Chondrocyte (in vitro differentiated cells): ENCODE results near the gene CYBC1. TPM values are rescaled to one million over a fixed set of nuclear protein-coding genes. Genes with fewer than 3 reads are reported as not detected.
"Not testable (repeated sequence)": the region's sequence is repeated elsewhere in the genome, so short reads cannot be mapped to it uniquely, and the experiment has no call there.

Experiments
- DNase-seq: peaks from one replicate; pipeline ENCODE4 v3.0.0; 2021; ENCODE audit warnings: mixed read lengths, low spot score
- H3K27ac Mint-ChIP-seq: one replicate; pipeline ENCODE4 v1.8.0; 2021; ENCODE audit warnings: mild to moderate bottlenecking, moderate library complexity, mixed read lengths; ENCODE audit not compliant: unreplicated experiment
- H3K27me3 Mint-ChIP-seq: 2 replicates; pipeline ENCODE4 v1.8.0; 2021; ENCODE audit warnings: low read depth, mixed read lengths
- H3K36me3 Mint-ChIP-seq: 2 replicates; pipeline ENCODE4 v1.8.0; 2021; ENCODE audit warnings: low read depth, mixed read lengths
- H3K4me1 Mint-ChIP-seq: 2 replicates; pipeline ENCODE4 v1.8.0; 2021; ENCODE audit warnings: low read depth, mild to moderate bottlenecking, mixed read lengths
- H3K4me3 Mint-ChIP-seq: one replicate; pipeline ENCODE4 v1.8.0; 2021; ENCODE audit warnings: mild to moderate bottlenecking, moderate library complexity, mixed read lengths; ENCODE audit not compliant: unreplicated experiment
- H3K9me3 Mint-ChIP-seq: 2 replicates; pipeline ENCODE4 v1.8.0; 2021; ENCODE audit warnings: low read depth, mixed read lengths
- CTCF ChIP-seq: fragments of 200-600 bp; sonication (generic); IDR thresholded peaks from 2 replicates; pipeline ENCODE4 v1.5.0; 2021; ENCODE audit warnings: antibody characterized with exemption, mild to moderate bottlenecking, moderate library complexity
- total RNA-seq: library from RNA; stranded (reverse); gene quantifications from 3 replicates; pipeline ENCODE4 v1.2.1, GENCODE V29; 2021

Gene CYBC1
- total RNA-seq, 1 donor from 2014 or later: 53.0 TPM

GRCh38 chr17:82458885-82459424 lies 8.4 kb upstream of the CYBC1 start:
- peak overlapping the region; percentile 94 for H3K4me3 Mint-ChIP-seq
- no peak for DNase-seq
- H3K4me1 Mint-ChIP-seq: peaks cover 18% of the 10 kb centered on the region
- H3K36me3 Mint-ChIP-seq: peaks cover 14% of the 10 kb centered on the region
- no peaks in the 10 kb centered on the region for H3K9me3 Mint-ChIP-seq
- H3K27ac Mint-ChIP-seq: peak overlapping the region; percentile 70
- no peak for TF ChIP-seq CTCF
- H3K27me3 Mint-ChIP-seq: no peaks in the 10 kb centered on the region

- DNase-seq: peak; percentile 99
- H3K4me3 Mint-ChIP-seq: peak within 1 kb of the TSS; percentile 94
- H3K27me3 Mint-ChIP-seq: no peaks in the 10 kb centered on the region
- H3K36me3 Mint-ChIP-seq: peaks cover 10% of the 10 kb centered on the region
- H3K27ac Mint-ChIP-seq: peak within 1 kb of the TSS; percentile 90
- peaks cover 18% of the 10 kb centered on the region for H3K4me1 Mint-ChIP-seq
- no peak for TF ChIP-seq CTCF
- H3K9me3 Mint-ChIP-seq: no peaks in the 10 kb centered on the region
Observed at GRCh38 chr17:82458179-82458884, 7.8 kb upstream of the CYBC1 start, which contains the start of gene NARF. Gene NARF, plus strand, starts transcription at chr17:82458741. Its CDS starts 63 bp downstream, at chr17:82458804.

- Mint-ChIP-seq H3K36me3 (peaks cover 10% of the 10 kb centered on the region), H3K27ac (peak overlapping the region; percentile 90), H3K27me3 (no peaks in the 10 kb centered on the region), H3K4me3 (peak overlapping the region; percentile 94), H3K9me3 (no peaks in the 10 kb centered on the region), H3K4me1 (peaks cover 18% of the 10 kb centered on the region)
- TF ChIP-seq CTCF: no peak
- DNase-seq: no peak
Observed at GRCh38 chr17:82457929-82458178, 7.3 kb upstream of the CYBC1 start.

- H3K27ac Mint-ChIP-seq: peak overlapping the region; percentile 90
- no peak for TF ChIP-seq CTCF
- no peaks in the 10 kb centered on the region for H3K9me3 Mint-ChIP-seq
- H3K27me3 Mint-ChIP-seq: no peaks in the 10 kb centered on the region
- H3K4me1 Mint-ChIP-seq: peaks cover 18% of the 10 kb centered on the region
- peak overlapping the region; percentile 94 for H3K4me3 Mint-ChIP-seq
- peaks cover 8% of the 10 kb centered on the region for H3K36me3 Mint-ChIP-seq
- DNase-seq: no peak
Observed at GRCh38 chr17:82457073-82457928, 6.7 kb upstream of the CYBC1 start.

GRCh38 chr17:82453706-82454105 lies 3.2 kb upstream of the CYBC1 start:
- not testable (repeated sequence) for H3K9me3 Mint-ChIP-seq, H3K27me3 Mint-ChIP-seq, H3K27ac Mint-ChIP-seq, H3K4me3 Mint-ChIP-seq, H3K36me3 Mint-ChIP-seq, DNase-seq
- H3K4me1 Mint-ChIP-seq: peaks cover 29% of the 10 kb centered on the region

GRCh38 chr17:82453151-82453550 lies 2.6 kb upstream of the CYBC1 start:
- not testable (repeated sequence) for DNase-seq, H3K27ac Mint-ChIP-seq, H3K27me3 Mint-ChIP-seq, H3K36me3 Mint-ChIP-seq, H3K9me3 Mint-ChIP-seq, H3K4me3 Mint-ChIP-seq
- peaks cover 29% of the 10 kb centered on the region for H3K4me1 Mint-ChIP-seq
